GM19328 (cell line): ENCODE results near the gene TFCP2L1.
"Not testable (repeated sequence)": the region's sequence is repeated elsewhere in the genome, so short reads cannot be mapped to it uniquely, and the experiment has no call there.

Experiments
- ATAC-seq: cut with Tn5 transposase; IDR thresholded peaks from one replicate; pipeline ENCODE4 v1.9.1; 2021; ENCODE audit warnings: mild to moderate bottlenecking, moderate library complexity; ENCODE audit not compliant: unreplicated experiment

Gene TFCP2L1

DNA sequence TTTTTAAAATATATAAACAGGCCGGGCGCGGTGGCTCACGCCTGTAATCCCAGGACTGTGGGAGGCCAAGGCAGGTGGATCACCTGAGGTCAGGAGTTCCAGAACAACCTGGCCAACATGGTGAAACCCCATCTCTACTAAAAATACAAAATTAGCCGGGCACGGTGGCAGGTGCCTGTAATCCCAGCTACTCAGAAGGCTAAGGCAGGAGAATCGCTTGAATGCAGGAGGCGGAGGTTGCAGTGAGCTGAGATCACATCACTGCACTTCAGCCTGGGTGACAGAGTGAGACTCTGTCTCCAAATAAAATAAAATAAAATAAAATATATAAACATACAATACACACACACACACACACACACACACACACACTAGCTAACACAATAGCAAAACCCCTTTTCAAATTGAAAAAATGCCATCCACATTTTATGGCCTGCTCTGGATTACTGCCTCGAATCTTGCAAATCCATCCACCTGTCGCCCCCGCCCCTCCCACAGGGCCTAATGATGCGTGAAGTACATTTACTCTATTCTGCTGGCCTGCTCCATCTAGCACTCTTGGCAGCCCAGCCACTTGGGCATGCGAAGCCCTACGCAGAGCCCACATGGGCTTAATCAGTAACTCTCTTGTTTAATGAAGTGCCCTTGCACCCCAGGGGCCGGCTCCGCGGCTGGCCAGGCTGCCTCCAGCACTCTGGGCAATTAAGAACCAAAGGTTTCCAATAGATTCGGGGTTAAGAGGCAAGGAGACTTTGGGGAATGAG, 57.4 kb downstream of the TFCP2L1 start:
- not testable (repeated sequence) for ATAC-seq

DNA sequence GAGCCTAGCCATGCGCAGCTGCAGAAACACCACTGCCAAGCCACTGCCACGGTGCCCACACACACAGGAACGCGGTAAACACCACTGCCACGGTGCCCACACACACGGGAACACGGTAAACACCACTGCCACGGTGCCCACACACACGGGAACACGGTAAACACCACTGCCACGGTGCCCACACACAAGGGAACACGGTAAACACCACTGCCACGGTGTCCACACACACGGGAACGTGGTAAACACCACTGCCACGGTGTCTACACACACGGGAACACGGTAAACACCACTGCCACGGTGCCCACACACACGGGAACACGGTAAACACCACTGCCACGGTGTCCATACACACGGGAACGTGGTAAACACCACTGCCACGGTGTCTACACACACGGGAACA, 59.3 kb downstream of the TFCP2L1 start:
- ATAC-seq: not testable (repeated sequence)

DNA sequence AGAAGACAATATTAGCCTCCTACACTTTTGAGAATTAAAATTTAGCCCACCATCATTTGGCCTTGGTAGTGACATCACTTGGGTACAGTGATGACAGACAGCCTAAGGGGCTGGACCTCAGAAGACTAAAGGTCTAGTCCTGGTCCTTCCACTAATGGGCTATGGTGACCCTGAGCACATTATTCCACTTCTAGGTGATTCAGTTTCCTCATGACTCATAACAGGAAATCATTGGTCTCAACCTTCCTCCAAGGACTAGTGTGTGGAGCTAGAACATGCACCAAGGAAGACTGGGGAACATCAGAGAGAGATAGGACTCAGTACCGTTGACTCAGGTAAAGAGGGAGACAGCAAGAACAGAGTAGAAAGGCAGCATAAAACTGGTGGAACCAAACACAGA, 64.0 kb downstream of the TFCP2L1 start:
- ATAC-seq: no peak

DNA sequence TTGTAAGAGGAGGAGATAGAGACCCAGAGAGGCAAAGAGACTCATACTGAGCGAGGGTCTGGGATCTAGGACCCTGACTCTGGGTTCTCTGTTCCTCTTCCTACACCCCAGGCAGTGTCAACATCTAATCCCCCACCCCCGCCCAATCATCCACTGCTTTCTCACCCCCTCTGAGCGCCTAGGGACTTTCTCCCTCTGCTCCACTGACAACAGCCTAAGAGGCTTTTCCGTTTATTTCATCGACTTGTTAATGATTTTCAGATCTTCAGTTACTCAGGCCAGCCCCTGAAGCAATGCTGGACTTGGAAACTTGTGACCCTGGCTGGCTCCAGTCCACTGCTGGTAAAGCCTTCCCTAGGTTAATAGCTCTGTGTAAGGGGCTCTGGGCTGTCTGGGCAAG, 65.1 kb downstream of the TFCP2L1 start:
- no peak for ATAC-seq

DNA sequence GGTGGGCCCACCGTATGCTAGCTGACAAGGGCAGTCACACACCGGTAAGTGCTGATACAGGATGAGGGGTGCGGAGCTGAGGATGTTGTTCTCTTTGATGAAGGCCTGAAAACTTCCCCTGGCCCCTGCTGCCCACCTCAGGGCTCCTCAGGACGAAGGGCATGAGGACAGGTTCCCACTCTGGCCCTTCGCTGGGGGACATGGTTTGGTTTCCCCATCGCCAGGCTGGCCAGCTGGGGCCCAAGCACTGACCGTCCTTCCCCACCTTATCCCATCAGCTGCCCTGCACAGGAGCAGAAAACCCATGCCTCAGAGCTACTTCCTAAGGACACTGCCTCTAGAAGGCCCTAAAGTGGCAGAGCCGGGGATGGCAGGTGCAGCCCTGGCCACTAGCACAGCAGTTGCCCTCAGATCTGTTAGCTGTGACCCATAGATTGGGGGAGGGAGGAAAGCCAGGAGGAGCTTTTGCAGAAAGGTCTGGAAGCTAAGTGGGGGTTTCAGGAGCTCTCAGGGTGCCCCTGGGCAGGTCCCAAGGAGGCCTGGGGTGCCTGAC, 66.5 kb downstream of the TFCP2L1 start:
- no peak for ATAC-seq

DNA sequence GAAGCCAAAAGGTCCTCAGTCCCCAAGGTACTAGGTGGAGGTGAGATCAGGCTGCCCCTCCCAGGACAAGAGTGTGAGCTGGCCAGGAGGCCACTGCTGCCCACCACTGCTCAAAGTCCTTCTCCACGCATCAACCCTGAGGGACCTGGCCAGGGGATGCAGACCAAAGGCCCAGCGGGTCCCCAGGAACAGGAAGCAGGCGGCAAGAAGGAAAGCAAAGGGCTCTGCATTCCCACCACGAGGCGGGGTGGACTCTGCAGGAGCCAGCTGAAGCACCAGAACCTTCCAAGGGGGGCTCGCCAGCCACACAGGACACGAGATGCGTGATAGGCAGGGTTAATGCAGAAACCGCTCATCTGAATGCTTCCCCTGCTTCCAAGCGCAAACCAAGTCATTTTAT, 67.4 kb downstream of the TFCP2L1 start:
- no peak for ATAC-seq

DNA sequence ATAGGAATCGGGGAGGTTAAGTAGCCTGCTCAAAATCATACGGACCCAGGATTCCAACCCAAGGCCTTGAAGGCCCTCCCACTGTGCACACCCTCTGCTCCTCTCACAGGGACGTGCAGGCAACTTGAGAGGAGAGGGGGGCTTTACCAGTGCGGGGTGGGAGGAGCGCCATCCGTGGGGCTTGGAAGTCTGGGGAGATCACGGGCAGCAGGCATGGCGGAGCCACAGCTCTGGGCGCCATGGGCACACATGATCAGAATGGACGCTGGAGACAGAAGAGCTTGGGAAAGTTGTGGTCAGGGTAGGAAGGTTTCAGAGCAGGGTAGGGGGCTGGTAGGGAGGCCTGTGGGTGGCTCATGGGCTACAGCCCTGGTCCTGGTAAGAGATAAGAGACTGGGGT, 70.7 kb downstream of the TFCP2L1 start:
- ATAC-seq: no peak

DNA sequence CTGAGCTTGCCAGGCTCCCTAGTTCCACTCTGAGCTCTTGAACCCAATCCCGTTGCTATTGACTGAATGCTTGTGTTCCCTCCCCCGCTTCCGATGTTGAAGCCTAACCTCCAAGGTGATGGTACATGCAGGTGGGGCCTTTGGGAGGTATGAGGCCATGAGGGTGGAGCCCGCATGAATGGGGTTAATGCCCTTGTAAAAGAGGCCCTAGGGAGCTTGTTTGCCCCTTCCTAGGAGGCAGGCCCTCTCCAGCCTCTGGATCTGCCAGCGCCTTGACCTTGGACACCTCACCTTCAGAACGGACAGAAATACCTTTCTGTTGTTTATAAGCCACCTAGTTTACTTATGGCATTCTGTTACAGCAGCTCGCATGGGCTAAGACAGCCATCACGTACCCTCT, 71.6 kb downstream of the TFCP2L1 start:
- ATAC-seq: no peak

DNA sequence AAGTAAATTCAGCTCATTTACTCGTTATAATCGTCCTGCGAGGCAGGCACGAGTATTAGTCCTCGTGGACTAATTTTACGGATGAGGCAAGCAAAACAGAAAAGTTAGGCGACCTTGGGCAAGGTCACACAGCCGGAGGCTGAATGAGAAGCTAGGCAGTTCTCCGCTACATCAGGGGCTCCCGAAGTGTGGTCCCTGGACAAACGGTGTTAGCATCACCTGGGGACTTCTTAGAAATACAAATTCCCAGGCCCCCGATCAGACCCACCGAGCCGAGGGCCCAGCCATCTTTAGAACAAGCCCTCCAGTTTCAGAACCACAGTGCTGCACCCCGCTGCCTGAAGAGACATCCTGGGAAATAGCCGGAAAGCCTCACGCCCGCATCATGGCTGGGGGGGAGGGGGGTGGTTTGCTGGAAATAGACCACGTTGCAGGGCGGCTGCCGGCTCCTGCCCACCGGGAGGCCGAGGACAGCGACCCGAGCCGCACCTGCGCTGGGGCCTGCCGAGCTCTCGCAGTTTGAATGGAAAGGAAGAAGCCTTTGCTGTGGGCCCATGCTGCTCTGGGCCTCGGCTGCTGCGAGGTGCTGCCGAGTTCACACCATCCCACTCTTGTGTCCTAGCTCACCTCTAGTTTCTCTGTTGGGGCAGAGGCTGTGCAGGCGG, 72.2 kb downstream of the TFCP2L1 start:
- no peak for ATAC-seq

DNA sequence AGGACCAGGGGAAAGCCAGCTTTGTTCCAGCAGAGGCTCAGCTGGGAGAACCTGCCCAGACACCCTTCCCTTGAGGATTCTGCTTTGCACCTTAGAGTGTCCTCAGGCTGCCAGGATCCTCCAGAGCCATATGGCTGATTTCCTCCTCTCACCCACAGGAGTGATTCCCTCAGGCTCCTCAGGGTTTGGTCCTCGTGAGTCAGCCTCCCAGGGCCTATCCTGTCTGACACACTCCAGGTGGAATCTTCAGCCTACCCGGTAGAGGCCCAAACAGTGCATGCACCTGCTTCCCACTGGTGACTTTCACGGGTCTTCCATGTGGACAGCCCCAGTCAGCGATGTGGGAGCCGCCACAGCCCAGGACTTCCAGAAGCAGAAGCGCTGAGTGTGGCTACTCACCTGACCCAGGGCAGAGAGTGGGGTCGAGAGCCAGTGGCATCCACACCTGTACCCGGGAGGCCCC, 73.3 kb downstream of the TFCP2L1 start:
- no peak for ATAC-seq

DNA sequence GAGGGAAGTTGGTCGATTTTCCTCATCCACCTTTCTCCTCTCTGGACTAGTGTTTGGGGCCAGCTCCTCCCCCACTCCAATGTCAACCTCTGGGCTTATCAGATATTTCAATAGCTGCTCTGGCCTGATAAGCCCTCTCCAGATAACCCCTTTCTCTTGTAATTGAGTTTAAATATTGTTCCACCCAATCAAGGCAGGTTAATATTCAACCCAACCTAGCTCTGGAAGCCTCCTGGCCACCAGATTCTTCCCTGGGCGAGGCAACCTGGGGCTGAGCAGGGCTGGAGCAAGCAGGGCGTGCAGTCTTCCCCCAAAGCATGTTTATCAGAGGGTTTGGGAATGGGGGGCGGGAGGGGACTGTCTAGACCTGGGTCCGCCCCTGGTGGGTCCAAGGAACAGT, 73.8 kb downstream of the TFCP2L1 start:
- ATAC-seq: no peak

DNA sequence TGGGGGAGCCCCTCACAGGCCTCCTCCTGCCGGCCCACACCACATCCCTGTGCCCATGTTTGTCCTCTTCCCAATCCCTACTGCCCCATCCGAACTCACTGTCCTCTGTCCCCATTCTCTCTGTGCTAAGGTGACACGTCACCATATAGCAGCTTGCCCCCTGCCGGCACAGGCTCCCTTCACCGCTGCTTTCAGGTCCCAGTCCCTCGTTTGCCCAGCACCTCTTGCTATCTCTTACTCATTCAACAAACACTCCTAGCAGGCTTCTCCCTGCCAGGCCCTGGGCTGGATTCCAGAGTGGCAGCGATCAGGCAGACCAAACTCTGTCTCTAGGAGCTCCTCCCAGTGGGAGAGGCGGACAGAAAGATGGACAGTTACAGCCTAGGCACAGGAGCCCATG, 74.3 kb downstream of the TFCP2L1 start:
- no peak for ATAC-seq

DNA sequence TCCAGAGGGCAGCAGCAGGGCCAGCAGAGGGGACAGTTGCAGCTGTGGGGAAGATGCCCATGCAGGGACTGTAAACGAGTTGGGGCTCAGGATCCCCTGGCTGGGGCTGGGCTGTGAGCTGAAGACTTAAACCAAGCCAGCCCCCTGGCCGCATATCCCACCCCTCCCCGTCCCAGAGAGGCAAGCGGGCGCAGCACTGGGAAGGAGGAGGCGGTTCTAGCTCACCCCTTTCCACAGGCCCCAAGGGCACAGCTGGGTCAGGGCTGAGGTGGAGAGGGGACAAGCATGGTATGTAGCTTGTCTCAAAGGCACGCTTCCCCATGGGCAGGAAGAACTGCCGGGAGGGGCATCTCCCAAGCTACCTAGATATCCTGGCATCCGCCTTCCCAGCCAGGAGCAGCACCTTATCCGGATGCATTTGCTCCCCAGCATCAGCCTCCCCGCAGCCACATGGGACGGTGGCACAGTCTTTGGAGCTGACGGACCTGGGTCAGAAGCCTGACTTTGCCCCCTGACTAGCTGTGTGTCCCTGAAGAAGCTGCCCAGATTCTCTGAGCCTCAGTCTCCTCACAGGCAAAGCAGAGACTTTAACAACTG, 75.9 kb downstream of the TFCP2L1 start:
- ATAC-seq: no peak

DNA sequence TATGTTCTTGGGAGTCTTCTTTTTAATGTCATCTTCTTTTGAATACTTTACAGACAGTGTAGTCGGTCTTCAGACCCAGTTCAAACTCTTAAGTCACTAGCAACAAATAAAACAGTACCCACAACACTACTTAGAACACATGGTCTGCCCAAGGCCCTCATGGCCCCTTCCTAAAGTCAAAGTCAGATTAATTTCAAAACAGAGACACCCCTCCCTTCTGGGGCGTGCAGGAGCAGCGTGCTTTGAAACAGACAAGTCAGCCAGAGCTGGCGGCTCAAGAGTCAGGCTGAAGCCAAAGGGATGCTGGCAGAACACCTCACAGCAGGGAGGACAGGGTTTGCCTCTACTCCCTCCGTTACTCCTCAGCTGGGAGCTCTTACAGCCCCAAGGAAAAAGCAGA, 77.5 kb downstream of the TFCP2L1 start:
- ATAC-seq: no peak

DNA sequence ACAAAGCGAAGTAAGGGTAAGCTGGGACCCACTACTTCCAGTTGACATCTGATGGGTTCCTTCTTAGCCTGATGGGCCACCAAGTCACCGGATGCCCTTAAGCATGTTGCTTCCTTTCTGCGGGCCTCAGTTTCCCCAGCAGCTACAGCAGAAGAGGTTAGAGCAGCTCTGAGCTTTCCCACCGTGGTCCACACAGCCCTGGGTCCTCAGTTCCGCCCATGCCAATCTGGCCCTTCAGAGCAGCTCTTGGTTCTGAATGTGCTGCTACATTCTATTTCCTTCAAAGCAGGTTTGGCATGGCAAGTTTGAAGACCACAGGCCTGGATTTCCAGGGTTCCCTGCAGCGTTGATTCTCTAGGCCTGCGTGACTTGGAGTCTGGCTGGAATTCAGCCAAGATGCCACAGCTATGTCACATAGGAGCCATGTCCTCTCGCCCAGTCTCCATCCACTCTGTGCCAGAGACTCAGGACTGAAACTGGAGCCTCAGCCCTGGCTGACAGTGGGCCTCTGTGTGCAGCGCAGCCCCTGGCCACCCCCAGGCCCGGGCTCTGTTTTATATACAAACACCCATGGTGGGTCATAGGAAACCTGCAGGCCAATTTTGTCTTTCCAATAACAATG, 79.6 kb downstream of the TFCP2L1 start:
- no peak for ATAC-seq

DNA sequence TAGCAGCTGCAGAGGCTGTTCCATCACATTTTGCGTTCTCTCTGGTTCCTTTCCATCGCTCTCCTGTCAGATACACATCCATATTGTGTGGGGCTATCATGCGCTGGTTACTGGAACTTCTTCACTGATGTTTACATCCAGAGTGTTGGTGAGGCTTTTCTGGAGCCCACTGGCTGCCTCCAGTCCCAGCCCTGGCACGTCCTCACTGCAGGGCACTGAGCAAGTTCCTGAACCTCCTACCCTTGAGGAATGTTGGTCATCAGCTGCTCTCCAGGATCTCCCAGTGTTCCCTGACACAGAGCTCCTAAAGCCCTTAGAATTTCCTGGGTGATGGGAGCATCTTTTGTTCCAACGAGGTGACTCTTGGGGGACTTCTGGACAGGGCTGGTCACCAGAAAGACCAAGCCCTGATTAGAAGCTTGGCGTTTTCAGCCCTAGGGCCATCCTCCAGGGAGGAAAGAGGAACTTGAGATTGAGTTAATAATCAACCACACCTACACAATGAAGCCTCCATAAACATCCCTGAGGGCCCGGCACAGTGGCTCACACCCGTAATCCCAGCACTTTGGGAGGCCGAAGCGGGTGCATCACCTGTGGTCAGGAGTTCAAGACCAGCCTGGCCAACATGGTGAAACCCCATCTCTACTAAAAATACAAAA, 81.3 kb downstream of the TFCP2L1 start:
- no peak for ATAC-seq

DNA sequence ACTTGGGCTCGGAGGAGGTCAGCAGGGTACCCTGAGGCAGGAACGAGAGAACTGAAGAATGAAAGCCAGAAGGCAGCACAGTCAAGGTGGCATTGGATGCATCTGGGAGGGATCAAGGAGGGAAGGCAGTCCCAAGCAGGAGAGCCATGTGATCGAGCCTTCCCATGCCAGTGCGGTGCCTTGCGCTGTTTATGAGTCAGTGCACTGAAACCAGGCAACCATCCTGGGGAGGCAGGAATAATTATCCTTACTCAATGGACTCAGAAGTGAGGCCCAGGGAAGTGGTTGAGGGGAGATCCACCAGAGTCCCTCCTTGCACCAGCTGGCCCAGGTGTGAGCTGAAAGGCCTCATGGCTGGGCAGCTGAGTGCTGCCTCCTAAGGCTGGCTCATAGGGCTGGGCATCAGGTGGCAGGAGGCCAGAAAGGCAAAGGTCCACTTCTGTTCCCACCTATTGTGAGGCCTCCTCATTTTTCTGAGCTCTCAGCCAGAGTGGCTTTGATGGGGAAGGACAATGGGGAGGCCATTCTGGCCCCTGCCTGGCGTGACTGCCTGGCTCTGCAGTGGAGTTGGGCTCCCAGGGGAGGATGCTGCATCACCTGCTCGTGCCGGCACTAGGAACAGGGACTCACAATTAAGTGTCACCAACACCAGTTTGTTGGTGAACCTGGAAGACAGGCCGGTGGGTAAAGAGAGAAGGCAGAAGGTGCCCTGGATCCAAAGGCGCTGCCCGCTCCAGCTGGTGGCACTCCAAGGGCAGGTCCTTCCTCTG, 82.3 kb downstream of the TFCP2L1 start:
- no peak for ATAC-seq

DNA sequence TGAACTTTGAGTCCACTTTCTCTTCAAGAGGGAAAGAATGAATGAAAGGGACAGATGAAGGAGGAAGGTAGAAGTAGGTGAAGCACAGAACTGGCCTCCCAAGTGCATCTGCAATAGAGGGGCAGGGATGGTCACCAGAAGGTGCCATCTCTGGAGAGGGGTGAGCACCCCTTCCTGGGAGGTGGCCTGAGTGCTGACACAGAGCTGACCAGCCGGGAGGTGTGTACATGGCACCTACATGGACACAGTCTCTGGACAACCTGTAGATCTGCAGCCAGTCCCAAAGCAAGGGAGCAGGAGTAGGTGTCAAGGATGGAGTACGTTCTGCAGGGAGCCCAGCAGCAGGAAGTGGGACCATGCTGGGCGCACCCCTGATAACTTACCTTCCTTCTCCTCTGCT, 83.2 kb downstream of the TFCP2L1 start:
- no peak for ATAC-seq

DNA sequence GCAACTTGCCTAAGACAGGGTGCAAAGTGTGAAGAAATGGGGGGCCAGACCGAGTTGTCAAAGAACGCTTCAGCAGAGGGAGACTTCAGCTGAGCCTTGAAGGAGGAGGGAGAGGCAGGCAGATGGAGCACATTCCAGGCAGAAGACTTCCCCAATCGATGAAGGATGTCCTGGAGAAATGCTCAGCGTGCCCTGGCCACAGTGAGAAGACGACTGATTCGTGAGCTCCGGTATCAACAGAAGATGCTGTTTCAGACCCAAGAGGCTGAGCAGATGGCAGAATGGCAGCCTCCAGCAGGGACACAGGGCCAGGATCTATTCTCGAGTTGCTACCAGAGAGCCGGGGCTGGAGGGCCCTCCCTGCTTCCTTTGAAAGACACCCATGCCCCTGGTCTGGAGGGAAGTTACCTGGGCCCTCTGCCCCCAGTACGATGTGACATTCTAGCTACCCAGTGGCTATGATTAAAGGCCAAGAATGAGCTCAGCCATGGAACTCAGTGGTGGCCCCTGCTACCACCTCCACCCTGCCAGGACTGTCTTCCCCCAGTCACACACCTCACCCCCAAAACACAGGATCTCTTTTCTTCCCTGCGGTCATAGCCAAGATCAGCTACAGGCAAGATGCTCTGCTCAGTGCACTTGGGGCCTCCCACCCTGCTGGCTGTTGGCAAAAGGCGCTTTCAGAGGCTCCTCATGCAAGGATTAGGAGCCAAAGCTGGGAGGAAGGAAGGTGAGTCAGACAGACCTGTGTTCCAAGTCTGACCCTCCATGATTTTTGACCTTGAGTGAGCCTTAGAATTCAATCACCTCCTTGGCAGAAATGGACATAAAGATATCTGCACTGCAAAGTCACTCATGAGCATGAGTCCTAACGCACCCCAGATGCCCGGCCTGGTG, 84.3 kb downstream of the TFCP2L1 start:
- ATAC-seq: no peak
